22Rv1 (cell line): Measurements from ENCODE around the gene GLRA3.
"Not testable (repeated sequence)": the region's sequence is repeated elsewhere in the genome, so short reads cannot be mapped to it uniquely, and the experiment has no call there.

Experiments
- H3K27ac ChIP-seq: fragments of 450-650 bp; 2 replicates; pipeline ENCODE4 v1.5.1; 2017
- CTCF ChIP-seq: fragments of 450-650 bp; IDR thresholded peaks from 2 replicates; pipeline ENCODE4 v1.5.1; 2017; ENCODE audit warnings: mild to moderate bottlenecking
- ZFX ChIP-seq: fragments of 450-650 bp; IDR thresholded peaks from 2 replicates; pipeline ENCODE4 v1.6.1; 2017; ENCODE audit warnings: antibody characterized with exemption, borderline replicate concordance

Gene GLRA3

GRCh38 chr4:174702979-174703478 lies 126.0 kb downstream of the GLRA3 start:
- TF ChIP-seq CTCF (no peak), ZFX (no peak)
- H3K27ac ChIP-seq, result no peak overlapping the region

DNA sequence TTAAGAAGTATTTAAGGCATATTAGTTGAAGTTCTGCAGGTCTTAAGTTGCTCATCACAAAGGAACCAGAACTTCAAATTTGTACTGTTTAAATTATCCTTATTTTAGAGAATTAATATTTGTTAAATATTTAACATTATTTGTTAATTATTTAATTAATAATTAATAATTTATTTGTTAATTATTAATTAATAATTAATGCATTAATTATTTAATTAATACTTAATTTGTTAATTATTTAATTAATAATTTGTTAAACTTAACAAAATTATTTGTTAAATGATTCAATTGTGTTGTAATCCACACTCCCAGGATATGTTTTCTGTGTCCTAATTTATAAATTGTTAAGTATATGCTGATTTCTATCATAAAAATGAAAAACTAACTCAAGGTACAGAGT lies 129.4 kb downstream of the GLRA3 start:
- TF ChIP-seq ZFX (no peak), CTCF (no peak)
- no peak overlapping the region for H3K27ac ChIP-seq

GRCh38 chr4:174697896-174698295 lies 131.2 kb downstream of the GLRA3 start:
- TF ChIP-seq CTCF, result no peak
- TF ChIP-seq ZFX, result no peak
- no peak overlapping the region for H3K27ac ChIP-seq

DNA sequence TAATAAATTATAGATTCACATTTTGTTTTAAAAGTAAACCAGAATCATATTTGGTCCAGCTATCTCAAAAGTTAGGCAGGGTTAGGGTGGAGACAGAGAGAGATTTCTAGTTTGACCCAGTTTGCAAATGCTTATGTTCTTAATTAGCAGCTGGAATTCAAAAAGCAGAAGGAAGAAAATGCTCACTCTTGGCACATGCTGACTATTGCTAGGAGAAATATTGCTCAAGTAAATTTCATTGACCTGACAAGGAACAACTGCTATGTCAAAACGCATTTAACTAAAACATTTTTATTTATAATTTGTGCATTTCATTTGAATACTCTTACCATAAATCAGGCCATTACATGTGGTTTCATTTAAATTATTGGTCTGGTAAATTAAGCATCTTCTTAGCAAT lies 131.8 kb downstream of the GLRA3 start:
- no peak overlapping the region for H3K27ac ChIP-seq
- TF ChIP-seq CTCF, result no peak
- no peak for TF ChIP-seq ZFX

GRCh38 chr4:174696657-174697056 lies 132.4 kb downstream of the GLRA3 start:
- no peak overlapping the region for H3K27ac ChIP-seq

DNA sequence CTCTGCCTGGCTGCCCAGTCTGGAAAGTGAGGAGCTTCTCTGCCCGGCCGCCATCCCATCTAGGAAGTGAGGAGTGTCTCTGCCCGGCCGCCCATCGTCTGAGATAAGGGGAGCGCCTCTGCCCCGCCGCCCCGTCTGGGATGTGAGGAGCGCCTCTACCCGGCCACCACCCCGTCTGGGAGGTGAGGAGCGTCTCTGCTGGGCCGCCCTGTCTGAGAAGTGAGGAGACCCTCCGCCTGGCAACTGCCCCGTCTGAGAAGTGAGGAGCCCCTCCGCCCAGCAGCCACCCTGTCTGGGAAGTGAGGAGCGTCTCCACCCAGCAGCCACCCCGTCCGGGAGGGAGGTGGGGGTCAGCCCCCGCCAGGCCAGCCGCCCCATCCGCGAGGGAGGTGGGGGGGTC lies 137.2 kb downstream of the GLRA3 start:
- not testable (repeated sequence) for H3K27ac ChIP-seq

More at GRCh38 chr4:174696657-174697056, 132.4 kb downstream of the GLRA3 start:
- TF ChIP-seq ZFX (no peak), CTCF (no peak)

DNA sequence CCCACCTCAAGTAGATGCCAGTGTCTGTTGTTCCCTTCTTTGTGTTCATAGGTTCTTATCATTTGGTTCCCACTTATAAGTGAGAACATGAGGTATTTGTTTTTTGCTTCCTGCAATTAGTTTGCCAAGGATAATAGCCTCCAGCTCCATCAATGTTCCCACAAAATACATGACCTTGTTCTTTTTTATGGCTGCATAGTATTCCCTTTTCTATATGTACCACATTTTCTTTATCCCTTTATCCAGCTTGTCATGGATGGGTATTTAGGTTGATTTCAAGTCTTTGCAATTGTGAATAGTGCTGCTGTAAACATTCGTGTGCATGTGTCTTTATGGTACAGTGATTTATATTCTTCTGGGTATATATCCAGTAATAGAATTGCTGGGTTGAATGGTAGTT lies 138.4 kb downstream of the GLRA3 start:
- TF ChIP-seq ZFX (no peak), CTCF (no peak)
- no peak overlapping the region for H3K27ac ChIP-seq

DNA sequence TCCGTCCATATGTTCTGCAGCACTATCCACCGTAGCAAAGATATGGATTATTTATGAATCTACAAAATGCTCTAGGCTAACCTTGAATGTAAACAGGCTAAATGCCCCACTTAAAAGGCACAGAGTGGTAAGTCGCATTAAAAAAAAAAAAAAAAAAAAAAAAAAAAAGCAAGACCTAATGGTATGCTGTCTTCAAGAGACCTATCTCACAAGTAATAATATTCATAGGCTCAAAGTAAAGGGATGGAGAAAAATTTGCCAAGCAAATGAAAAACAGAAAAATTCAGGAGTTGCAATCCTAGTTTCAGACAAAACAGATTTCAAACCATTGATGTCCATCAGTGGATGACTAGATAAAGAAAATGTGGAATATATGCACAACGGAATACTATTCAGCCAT lies 139.4 kb downstream of the GLRA3 start:
- TF ChIP-seq ZFX (no peak), CTCF (no peak)
- no peak overlapping the region for H3K27ac ChIP-seq
